CD4-positive, alpha-beta T cell treated with Interleukin-2 at 100 ng/mL for 4 hours (primary cell): Measurements from ENCODE around the gene DGKD.
"Not testable (repeated sequence)": the region's sequence is repeated elsewhere in the genome, so short reads cannot be mapped to it uniquely, and the experiment has no call there.

Experiments
- DNase-seq: peaks from one replicate; pipeline ENCODE4 v3.0.0-alpha.2; 2020; ENCODE audit warnings: low spot score

Gene DGKD

GRCh38 chr2:233353769-233354499 is at the start of gene DGKD:
TSS of gene DGKD (plus strand) at chr2:233354494. CDS start at chr2:233354519, 25 bp downstream.
- DNase-seq, result peak; percentile 77

- DNase-seq, result no peak
Measured at GRCh38 chr2:233307565-233307964, 46.7 kb upstream of the DGKD start, which contains the start of gene SAG. TSS of gene SAG (plus strand) at chr2:233307816. CDS start at chr2:233309190, 1,374 bp downstream.

GRCh38 chr2:233311241-233311926 is 42.9 kb upstream of the DGKD start:
- DNase-seq, result no peak

- DNase-seq, result no peak
Measured at GRCh38 chr2:233312874-233313273, 41.4 kb upstream of the DGKD start.

- DNase-seq, result no peak
Measured at GRCh38 chr2:233314180-233314925, 39.9 kb upstream of the DGKD start.

- DNase-seq, result no peak
Measured at GRCh38 chr2:233317196-233317943, 36.9 kb upstream of the DGKD start.

GRCh38 chr2:233319256-233319655 is 35.0 kb upstream of the DGKD start:
- no peak for DNase-seq

- no peak for DNase-seq
Measured at GRCh38 chr2:233320470-233320869, 33.8 kb upstream of the DGKD start.

- DNase-seq, result no peak
Measured at GRCh38 chr2:233321166-233321565, 33.1 kb upstream of the DGKD start.

- no peak for DNase-seq
Measured at GRCh38 chr2:233323851-233324250, 30.4 kb upstream of the DGKD start.

GRCh38 chr2:233325256-233325655 is 29.0 kb upstream of the DGKD start:
- no peak for DNase-seq

GRCh38 chr2:233325814-233326213 is 28.5 kb upstream of the DGKD start:
- no peak for DNase-seq

- no peak for DNase-seq
Measured at GRCh38 chr2:233326500-233326899, 27.8 kb upstream of the DGKD start.

- DNase-seq, result no peak
Measured at GRCh38 chr2:233328922-233329321, 25.4 kb upstream of the DGKD start.

GRCh38 chr2:233329489-233330135 is 24.7 kb upstream of the DGKD start:
- DNase-seq, result no peak

GRCh38 chr2:233331536-233331935 is 22.8 kb upstream of the DGKD start:
- DNase-seq, result peak; percentile 87

GRCh38 chr2:233332125-233332524 is 22.2 kb upstream of the DGKD start:
- no peak for DNase-seq

- no peak for DNase-seq
Measured at GRCh38 chr2:233334915-233335314, 19.4 kb upstream of the DGKD start.

- not testable (repeated sequence) for DNase-seq
Measured at GRCh38 chr2:233336091-233336490, 18.2 kb upstream of the DGKD start.

GRCh38 chr2:233336541-233336940 is 17.8 kb upstream of the DGKD start:
- DNase-seq, result no peak

- DNase-seq, result no peak
Measured at GRCh38 chr2:233338046-233338445, 16.2 kb upstream of the DGKD start.
